ENCODE measurements around the gene DBP. TPM values are rescaled to one million over a fixed set of nuclear protein-coding genes. Genes with fewer than 3 reads are reported as not detected.
A peak's percentile ranks its signal among the peaks of the same experiment; 100 is the strongest.

DBP gene
- total and polyA plus RNA-seq, 2 of the 13 experiments (the other 11 are each of a cell fraction or from before 2014, with no cell fraction given), result 1.7 to 5.8 TPM

DNA sequence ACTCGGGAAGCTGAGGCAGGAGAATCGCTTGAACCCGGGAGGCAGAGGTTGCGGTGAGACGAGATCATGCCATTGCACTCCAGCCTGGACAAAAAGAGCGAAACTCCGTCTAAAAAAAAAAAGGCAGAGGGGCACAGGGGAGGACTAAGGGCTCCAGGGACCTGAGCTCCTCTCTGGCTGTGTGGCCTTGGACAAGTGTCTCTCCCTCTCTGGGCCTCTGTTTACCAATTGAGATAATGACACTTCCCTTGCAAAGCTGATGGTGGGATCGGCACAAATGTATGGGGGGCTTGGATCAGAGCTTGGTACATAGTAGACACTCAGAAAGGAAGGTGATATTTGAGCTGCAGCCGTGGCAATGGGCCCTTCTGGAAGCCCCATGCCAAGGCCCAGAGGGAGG is 42.0 kb downstream of the DBP start:
- POLR2A ChIA-PET, result interaction anchor here (1.1 kb wide), 1 partner anchor 24 kb away, joined by 3 read pairs; the partner anchor contains the start of genes RPL18 and SPHK2
- ATAC-seq (no peak), DNase-seq (ENCODE audit: low spot score) (no peak), FAIRE-seq (no peak)
- no peak for TF ChIP-seq ZNF224 (CRISPR knock-in tag; IDR thresholded peaks at IDR 0.05)
- no peak for TF ChIP-seq HNRNPH1 (optimal IDR thresholded peaks at IDR 0.05; ENCODE audit: low read depth, low read length)
- TF ChIP-seq ZNF768 (CRISPR knock-in tag; IDR thresholded peaks at IDR 0.05), result peak; percentile 86
- Histone ChIP-seq H3K9me3 (ENCODE audit: low read length) (no peaks in the 10 kb centered on the region), H3K4me1 (ENCODE audit: insufficient read depth, low read length) (peaks cover 8% of the 10 kb centered on the region; the same call in 1 of the 2 replicates), H3K4me3 (replicated peaks in 1 of 3; ENCODE audit: insufficient read depth in 1 of 3, low read depth in 2 of 3, low read length in 3 of 3) (no peak overlapping the region), H3K4me2 (ENCODE audit: low read depth, low read length) (no peak overlapping the region), H3K27me3 (ENCODE audit: control insufficient read depth in 1 of 2, insufficient read depth in 2 of 2, low read length in 2 of 2) (peaks cover 1 to 12% of the 10 kb centered on the region in 2 experiments; a peak in 4 of 5 replicates), H2AFZ (ENCODE audit: low read length) (no peak overlapping the region), H4K20me1 (ENCODE audit: insufficient read depth, low read length) (no peaks in the 10 kb centered on the region), H3K36me3 (replicated peaks in 1 of 2; ENCODE audit: control insufficient read depth in 1 of 2, insufficient read depth in 2 of 2, low read length in 2 of 2) (no peaks in the 10 kb centered on the region), H3K9ac (ENCODE audit: insufficient read depth, low read depth, low read length) (no peak overlapping the region), H3K79me2 (ENCODE audit: insufficient read depth, low read length) (no peaks in the 10 kb centered on the region), H3K27ac (ENCODE audit: extremely low read length, insufficient read depth, low read length) (no peak overlapping the region)
- no TSS peak for BruUV-seq (replicated peaks)
- 61% methylated on average over 8 of the region's 9 CpGs for WGBS (ENCODE audit: low lambda C conversion rate)
- in situ Hi-C loops (cut with HindIII; ENCODE audit: extremely low pct_ligation_motif_present, low pct_unique_long_range_greater_than_20kb), result no loop called here
- intact Hi-C loops (cut with micrococcal nuclease; ENCODE audit: unreplicated experiment), result no loop called here
- CTCF ChIA-PET (ENCODE audit: low intra/inter-chr PET ratio, low total read pairs), result no interaction called here

DNA sequence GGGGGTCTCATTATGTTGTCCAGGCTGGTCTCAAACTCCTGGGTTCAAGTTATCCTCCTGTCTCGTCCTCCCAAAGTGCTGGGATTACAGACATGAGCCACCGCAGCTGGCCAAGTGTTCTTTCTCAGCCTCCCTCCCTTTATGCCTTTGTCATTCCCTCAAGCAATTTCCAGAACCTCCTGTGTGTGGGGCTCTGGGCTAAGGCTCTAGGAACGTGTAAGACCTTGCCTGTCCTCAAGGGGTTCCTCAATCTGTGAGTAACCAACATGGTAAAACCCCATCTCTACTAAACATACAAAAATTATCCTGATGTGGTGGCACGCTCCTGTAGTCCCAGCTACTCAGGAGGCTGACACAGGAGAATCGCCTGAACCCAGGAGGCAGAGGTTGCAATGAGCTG is 46.2 kb downstream of the DBP start:
- H2AFZ ChIP-seq (ENCODE audit: low read length), result no peak overlapping the region
- peaks cover 1 to 3% of the 10 kb centered on the region in 2 experiments; a peak in 2 of 5 replicates for H3K27me3 ChIP-seq (ENCODE audit: control insufficient read depth in 1 of 2, insufficient read depth in 2 of 2, low read length in 2 of 2)
- H4K20me1 ChIP-seq (ENCODE audit: insufficient read depth, low read length), result no peaks in the 10 kb centered on the region
- DNase-seq (ENCODE audit: low spot score) (no peak), ATAC-seq (peak; percentile 26; the same call in 1 of the 3 replicates), FAIRE-seq (no peak)
- in situ Hi-C loops (cut with HindIII; ENCODE audit: extremely low pct_ligation_motif_present, low pct_unique_long_range_greater_than_20kb) (no loop called here), intact Hi-C loops (cut with micrococcal nuclease; ENCODE audit: unreplicated experiment) (no loop called here)
- H3K79me2 ChIP-seq (ENCODE audit: insufficient read depth, low read length), result no peaks in the 10 kb centered on the region
- H3K4me3 ChIP-seq (replicated peaks in 1 of 3; ENCODE audit: insufficient read depth in 1 of 3, low read depth in 2 of 3, low read length in 3 of 3), result no peak overlapping the region
- no TSS peak for BruUV-seq (replicated peaks)
- no peaks in the 10 kb centered on the region for H3K36me3 ChIP-seq (replicated peaks in 1 of 2; ENCODE audit: control insufficient read depth in 1 of 2, insufficient read depth in 2 of 2, low read length in 2 of 2)
- H3K4me1 ChIP-seq (ENCODE audit: insufficient read depth, low read length), result peaks cover 8% of the 10 kb centered on the region; the same call in 1 of the 2 replicates
- no peak overlapping the region for H3K9ac ChIP-seq (ENCODE audit: insufficient read depth, low read depth, low read length)
- POLR2A ChIA-PET, result no interaction called here
- TF ChIP-seq EED (CRISPR knock-in tag; IDR thresholded peaks at IDR 0.05), result no peak
- no peak for TF ChIP-seq ZNF382 (CRISPR knock-in tag; IDR thresholded peaks at IDR 0.05; ENCODE audit: borderline replicate concordance)
- TF ChIP-seq, protein P1, sequence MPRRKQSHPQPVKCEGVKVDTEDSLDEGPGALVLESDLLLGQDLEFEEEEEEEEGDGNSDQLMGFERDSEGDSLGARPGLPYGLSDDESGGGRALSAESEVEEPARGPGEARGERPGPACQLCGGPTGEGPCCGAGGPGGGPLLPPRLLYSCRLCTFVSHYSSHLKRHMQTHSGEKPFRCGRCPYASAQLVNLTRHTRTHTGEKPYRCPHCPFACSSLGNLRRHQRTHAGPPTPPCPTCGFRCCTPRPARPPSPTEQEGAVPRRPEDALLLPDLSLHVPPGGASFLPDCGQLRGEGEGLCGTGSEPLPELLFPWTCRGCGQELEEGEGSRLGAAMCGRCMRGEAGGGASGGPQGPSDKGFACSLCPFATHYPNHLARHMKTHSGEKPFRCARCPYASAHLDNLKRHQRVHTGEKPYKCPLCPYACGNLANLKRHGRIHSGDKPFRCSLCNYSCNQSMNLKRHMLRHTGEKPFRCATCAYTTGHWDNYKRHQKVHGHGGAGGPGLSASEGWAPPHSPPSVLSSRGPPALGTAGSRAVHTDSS (CRISPR knock-in tag; conservative IDR thresholded peaks at IDR 0.05), result no peak
- TF ChIP-seq, protein P2, sequence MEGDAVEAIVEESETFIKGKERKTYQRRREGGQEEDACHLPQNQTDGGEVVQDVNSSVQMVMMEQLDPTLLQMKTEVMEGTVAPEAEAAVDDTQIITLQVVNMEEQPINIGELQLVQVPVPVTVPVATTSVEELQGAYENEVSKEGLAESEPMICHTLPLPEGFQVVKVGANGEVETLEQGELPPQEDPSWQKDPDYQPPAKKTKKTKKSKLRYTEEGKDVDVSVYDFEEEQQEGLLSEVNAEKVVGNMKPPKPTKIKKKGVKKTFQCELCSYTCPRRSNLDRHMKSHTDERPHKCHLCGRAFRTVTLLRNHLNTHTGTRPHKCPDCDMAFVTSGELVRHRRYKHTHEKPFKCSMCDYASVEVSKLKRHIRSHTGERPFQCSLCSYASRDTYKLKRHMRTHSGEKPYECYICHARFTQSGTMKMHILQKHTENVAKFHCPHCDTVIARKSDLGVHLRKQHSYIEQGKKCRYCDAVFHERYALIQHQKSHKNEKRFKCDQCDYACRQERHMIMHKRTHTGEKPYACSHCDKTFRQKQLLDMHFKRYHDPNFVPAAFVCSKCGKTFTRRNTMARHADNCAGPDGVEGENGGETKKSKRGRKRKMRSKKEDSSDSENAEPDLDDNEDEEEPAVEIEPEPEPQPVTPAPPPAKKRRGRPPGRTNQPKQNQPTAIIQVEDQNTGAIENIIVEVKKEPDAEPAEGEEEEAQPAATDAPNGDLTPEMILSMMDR (CRISPR knock-in tag; IDR thresholded peaks at IDR 0.05), result 0 out of 2 replicates have a peak, but pooled peaks have one; percentile 9
- no peak overlapping the region for H3K27ac ChIP-seq (ENCODE audit: extremely low read length, insufficient read depth, low read length)
- CTCF ChIA-PET (ENCODE audit: low intra/inter-chr PET ratio, low total read pairs), result interaction anchor here (1.2 kb wide), 1 partner anchor 17 kb away, joined by 3 read pairs; no protein-coding TSS in a partner anchor
- H3K9me3 ChIP-seq (ENCODE audit: low read length), result no peaks in the 10 kb centered on the region
- no peak overlapping the region for H3K4me2 ChIP-seq (ENCODE audit: low read depth, low read length)
- WGBS (ENCODE audit: low lambda C conversion rate), result 41% methylated on average over 5 of the region's 5 CpGs

All from HepG2 (cell line).